GM21526 (cell line): ENCODE results near the gene RNF217.
"Not testable (repeated sequence)": the region's sequence is repeated elsewhere in the genome, so short reads cannot be mapped to it uniquely, and the experiment has no call there.

Experiments
- ATAC-seq: cut with Tn5 transposase; IDR thresholded peaks from one replicate; pipeline ENCODE4 v1.9.1; 2021; ENCODE audit warnings: moderate library complexity; ENCODE audit not compliant: unreplicated experiment, low FRiP score

The RNF217 gene

GRCh38 chr6:125116710-125117109, 154.5 kb downstream of the RNF217 start:
- ATAC-seq: no peak

GRCh38 chr6:125117818-125118217, 155.6 kb downstream of the RNF217 start:
- no peak for ATAC-seq

GRCh38 chr6:125120054-125120590, 157.9 kb downstream of the RNF217 start:
- no peak for ATAC-seq

- ATAC-seq: no peak
Observed at GRCh38 chr6:125121894-125122293, 159.7 kb downstream of the RNF217 start.

GRCh38 chr6:125123051-125123450, 160.8 kb downstream of the RNF217 start:
- ATAC-seq: no peak

- ATAC-seq: no peak
Observed at GRCh38 chr6:125123468-125124048, 161.3 kb downstream of the RNF217 start.

- no peak for ATAC-seq
Observed at GRCh38 chr6:125124049-125124669, 161.9 kb downstream of the RNF217 start.

GRCh38 chr6:125125856-125126255, 163.6 kb downstream of the RNF217 start:
- not testable (repeated sequence) for ATAC-seq

GRCh38 chr6:125129354-125129753, 167.1 kb downstream of the RNF217 start:
- no peak for ATAC-seq

- no peak for ATAC-seq
Observed at GRCh38 chr6:125132058-125132457, 169.8 kb downstream of the RNF217 start.

- no peak for ATAC-seq
Observed at GRCh38 chr6:125136378-125136777, 174.1 kb downstream of the RNF217 start.

- no peak for ATAC-seq
Observed at GRCh38 chr6:125138083-125138482, 175.8 kb downstream of the RNF217 start.

GRCh38 chr6:125140808-125141207, 178.6 kb downstream of the RNF217 start:
- no peak for ATAC-seq
